Bronchial epithelial cell (primary cell): ENCODE measurements around the gene AMPH. TPM values are rescaled to one million over a fixed set of nuclear protein-coding genes. Genes with fewer than 3 reads are reported as not detected.

Experiments
- DNase-seq: peaks from one replicate; pipeline ENCODE4 v3.0.0-alpha.2; 2010; ENCODE audit warnings: low read depth
- FAIRE-seq: peaks from 2 replicates; lab custom pipeline; 2011; peaks lifted over from hg19 to GRCh38; lab: Jason Lieb, UNC
- H3K27me3 ChIP-seq: 2 replicates; pipeline ENCODE4 v1.5.1; 2011; ENCODE audit warnings: low read length; ENCODE audit not compliant: control insufficient read depth, insufficient read depth
- H3K36me3 ChIP-seq: 2 replicates; pipeline ENCODE4 v1.5.1; 2011; ENCODE audit warnings: low read length; ENCODE audit not compliant: control insufficient read depth, insufficient read depth
- H3K4me3 ChIP-seq: 2 replicates; pipeline ENCODE4 v1.5.1; 2011; ENCODE audit warnings: mild to moderate bottlenecking, low read depth, low read length, control low read depth
- total RNA-seq: library from RNA; depleted of rRNA; stranded (reverse); fragments of >200 nt; gene quantifications from 2 replicates; pipeline ENCODE4 v1.2.1, GENCODE V29; 2014
- TF ChIP-seq, protein P1 (sequence below): IDR thresholded peaks from 2 replicates; pipeline ENCODE4 v1.5.1; 2011; ENCODE audit warnings: mild to moderate bottlenecking, moderate library complexity, low read length, control low read depth, inconsistent platforms; ENCODE audit not compliant: insufficient read depth, severe bottlenecking

The AMPH gene
- total RNA-seq, 1 donor from 2014 or later, result not detected

DNA sequence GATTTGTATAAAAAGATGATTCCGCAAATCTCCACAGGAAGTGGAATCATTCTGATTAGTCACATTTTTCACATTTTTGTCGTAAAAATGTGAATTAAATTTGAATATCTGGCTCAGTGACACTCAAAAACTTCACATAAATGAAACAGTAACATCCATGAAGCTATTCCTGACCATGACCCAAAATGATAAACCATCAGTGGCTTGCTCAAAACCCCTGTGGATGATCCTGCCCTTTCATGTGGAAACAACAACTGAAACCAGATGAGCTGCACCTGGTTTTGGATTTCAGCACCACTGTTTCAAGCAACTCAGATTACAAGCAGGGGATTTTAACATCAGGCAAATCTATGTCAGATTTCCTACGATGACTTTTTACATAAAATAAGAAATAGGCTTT is 80.3 kb downstream of the AMPH start:
- DNase-seq (no peak), FAIRE-seq (no peak)
- TF ChIP-seq, protein P1, sequence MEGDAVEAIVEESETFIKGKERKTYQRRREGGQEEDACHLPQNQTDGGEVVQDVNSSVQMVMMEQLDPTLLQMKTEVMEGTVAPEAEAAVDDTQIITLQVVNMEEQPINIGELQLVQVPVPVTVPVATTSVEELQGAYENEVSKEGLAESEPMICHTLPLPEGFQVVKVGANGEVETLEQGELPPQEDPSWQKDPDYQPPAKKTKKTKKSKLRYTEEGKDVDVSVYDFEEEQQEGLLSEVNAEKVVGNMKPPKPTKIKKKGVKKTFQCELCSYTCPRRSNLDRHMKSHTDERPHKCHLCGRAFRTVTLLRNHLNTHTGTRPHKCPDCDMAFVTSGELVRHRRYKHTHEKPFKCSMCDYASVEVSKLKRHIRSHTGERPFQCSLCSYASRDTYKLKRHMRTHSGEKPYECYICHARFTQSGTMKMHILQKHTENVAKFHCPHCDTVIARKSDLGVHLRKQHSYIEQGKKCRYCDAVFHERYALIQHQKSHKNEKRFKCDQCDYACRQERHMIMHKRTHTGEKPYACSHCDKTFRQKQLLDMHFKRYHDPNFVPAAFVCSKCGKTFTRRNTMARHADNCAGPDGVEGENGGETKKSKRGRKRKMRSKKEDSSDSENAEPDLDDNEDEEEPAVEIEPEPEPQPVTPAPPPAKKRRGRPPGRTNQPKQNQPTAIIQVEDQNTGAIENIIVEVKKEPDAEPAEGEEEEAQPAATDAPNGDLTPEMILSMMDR, result no peak
- Histone ChIP-seq H3K36me3 (no peaks in the 10 kb centered on the region), H3K4me3 (no peak overlapping the region), H3K27me3 (no peaks in the 10 kb centered on the region)

DNA sequence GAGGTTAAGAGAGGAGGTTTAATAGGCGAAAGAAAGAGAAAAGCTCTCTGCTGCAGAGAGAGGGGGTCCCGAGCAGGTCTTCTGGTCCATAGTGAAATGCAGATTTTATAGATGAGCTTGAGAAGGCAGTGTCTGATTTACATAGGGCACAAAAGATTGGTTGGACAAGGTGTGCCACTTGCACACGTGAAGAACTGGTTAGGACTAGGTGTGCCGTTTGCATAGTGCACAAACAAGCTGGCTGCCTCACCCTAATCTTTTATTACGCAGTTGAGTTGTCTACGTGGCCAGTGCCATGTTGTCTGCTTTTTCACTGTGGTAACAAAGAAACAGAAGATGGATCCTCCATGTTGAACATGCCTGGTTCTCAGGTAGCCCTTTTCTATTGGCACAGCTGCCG is 82.6 kb downstream of the AMPH start:
- H3K36me3 ChIP-seq, result no peaks in the 10 kb centered on the region
- H3K27me3 ChIP-seq, result no peaks in the 10 kb centered on the region
- DNase-seq (no peak), FAIRE-seq (no peak)
- no peak overlapping the region for H3K4me3 ChIP-seq
- TF ChIP-seq, protein P1, result no peak

DNA sequence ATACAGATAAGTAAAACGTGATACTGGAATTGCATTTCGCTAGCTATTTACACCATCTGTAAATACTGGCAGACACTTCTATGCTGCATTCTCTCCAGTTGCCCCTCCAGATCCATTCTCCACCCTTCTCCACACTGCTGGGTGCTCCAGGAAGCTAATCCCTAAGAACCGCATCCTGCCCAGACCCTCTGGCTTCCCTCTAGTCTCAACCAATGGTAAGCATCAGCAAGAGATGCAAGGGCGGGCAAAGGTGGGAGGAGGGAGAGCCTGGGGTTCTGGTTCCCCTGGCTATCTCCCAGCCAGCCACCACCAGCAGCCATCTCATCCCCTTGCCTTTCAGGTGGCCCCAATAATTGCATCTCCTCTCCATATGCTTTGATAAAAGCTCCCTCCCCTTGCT is 84.4 kb downstream of the AMPH start:
- H3K36me3 ChIP-seq, result no peaks in the 10 kb centered on the region
- no peak overlapping the region for H3K4me3 ChIP-seq
- no peak for DNase-seq
- H3K27me3 ChIP-seq, result no peaks in the 10 kb centered on the region
- no peak for FAIRE-seq
- TF ChIP-seq, protein P1, result no peak

DNA sequence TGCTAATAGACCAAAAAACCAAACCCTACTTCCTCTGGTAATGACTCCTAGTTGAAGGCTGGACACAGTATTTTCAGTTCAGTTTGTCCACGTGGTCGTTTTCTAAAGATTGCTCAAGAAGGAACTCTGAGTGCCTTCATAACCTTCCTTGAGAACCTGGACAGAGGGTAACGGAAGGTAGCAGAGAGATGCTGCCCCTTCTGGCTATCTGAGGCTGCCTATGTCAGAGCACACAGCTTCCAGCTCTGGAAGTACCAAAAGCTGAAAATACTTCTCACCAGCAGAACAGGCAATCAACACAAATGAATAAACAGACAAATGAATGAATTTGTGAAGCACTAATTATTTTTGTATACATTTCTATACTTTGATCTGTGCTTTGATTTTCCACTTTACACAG is 85.2 kb downstream of the AMPH start:
- no peaks in the 10 kb centered on the region for H3K27me3 ChIP-seq
- no peaks in the 10 kb centered on the region for H3K36me3 ChIP-seq
- TF ChIP-seq, protein P1, result no peak
- FAIRE-seq (no peak), DNase-seq (no peak)
- no peak overlapping the region for H3K4me3 ChIP-seq

DNA sequence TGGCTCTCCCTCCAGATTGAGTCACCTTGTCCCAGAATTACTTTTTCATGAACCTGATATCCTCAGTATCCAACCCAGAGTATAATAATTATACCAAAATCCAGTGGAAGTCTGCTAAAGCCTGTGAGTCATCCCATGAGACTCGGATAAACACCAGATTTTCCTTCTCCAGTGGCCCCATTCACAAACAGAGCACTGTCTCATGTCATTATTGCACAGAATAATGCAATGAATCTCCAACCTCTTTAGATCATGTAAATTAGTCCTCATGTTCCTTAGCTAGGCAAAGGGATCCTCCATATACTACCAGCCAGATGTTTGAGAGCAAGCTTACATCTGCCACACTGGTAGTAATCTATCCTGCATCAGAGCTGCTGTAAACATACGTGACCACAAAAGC is 89.0 kb downstream of the AMPH start:
- DNase-seq (no peak), FAIRE-seq (no peak)
- Histone ChIP-seq H3K4me3 (no peak overlapping the region), H3K27me3 (no peaks in the 10 kb centered on the region), H3K36me3 (no peaks in the 10 kb centered on the region)
- TF ChIP-seq, protein P1, result no peak

DNA sequence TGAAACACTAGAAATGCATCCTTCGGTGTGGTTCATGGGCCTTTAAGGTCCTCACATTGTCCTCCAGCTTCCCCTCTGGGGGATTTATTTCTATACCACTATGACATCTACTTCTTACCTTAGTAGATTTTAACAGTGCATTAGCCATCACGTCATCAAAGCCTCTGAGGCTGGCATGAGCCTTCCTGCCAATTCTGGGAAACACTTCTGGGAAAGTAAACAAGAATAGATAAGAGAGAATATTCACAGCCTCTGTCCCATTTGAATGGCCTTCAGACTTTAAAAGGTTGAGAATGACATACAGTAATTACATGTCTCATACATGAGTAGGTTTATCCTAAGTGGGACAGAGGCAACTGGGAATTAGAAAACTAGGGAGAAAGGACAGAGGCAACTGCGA is 89.7 kb downstream of the AMPH start:
- no peaks in the 10 kb centered on the region for H3K27me3 ChIP-seq
- FAIRE-seq, result no peak
- no peak for DNase-seq
- H3K4me3 ChIP-seq, result no peak overlapping the region
- no peaks in the 10 kb centered on the region for H3K36me3 ChIP-seq
- TF ChIP-seq, protein P1, result no peak
